ENCODE results near the gene USP32.
A peak's percentile ranks its signal among the peaks of the same experiment; 100 is the strongest.
"Not testable (repeated sequence)": the region's sequence is repeated elsewhere in the genome, so short reads cannot be mapped to it uniquely, and the experiment has no call there.

USP32 gene

GRCh38 chr17:60252459-60252858 lies 139.5 kb downstream of the USP32 start:
- peaks cover 5 to 6% of the 10 kb centered on the region in 2 donors for H3K9me3 Mint-ChIP-seq
- H3K4me1 Mint-ChIP-seq: no peaks in the 10 kb centered on the region
- no peak overlapping the region for H3K27ac Mint-ChIP-seq
- H3K27me3 Mint-ChIP-seq: no peaks in the 10 kb centered on the region
- no peak for ATAC-seq (replicated peaks)
- DNase-seq: no peak
- H3K4me3 Mint-ChIP-seq: no peak overlapping the region
- H3K36me3 Mint-ChIP-seq: peaks cover 30 to 46% of the 10 kb centered on the region in 2 donors

- Mint-ChIP-seq H3K27me3 (no peaks in the 10 kb centered on the region), H3K36me3 (peaks cover 32 to 38% of the 10 kb centered on the region in 2 donors), H3K4me3 (no peak overlapping the region), H3K9me3 (peaks cover 5 to 6% of the 10 kb centered on the region in 2 donors), H3K4me1 (no peaks in the 10 kb centered on the region), H3K27ac (no peak overlapping the region)
- ATAC-seq (replicated peaks): no peak
- no peak for DNase-seq
Measured at GRCh38 chr17:60249290-60249826, 142.6 kb downstream of the USP32 start.

GRCh38 chr17:60248618-60249289 lies 143.2 kb downstream of the USP32 start:
- DNase-seq (no peak), ATAC-seq (replicated peaks) (no peak)
- Mint-ChIP-seq H3K27me3 (no peaks in the 10 kb centered on the region), H3K4me1 (no peaks in the 10 kb centered on the region), H3K27ac (no peak overlapping the region), H3K36me3 (peaks cover 32 to 38% of the 10 kb centered on the region in 2 donors), H3K4me3 (no peak overlapping the region), H3K9me3 (peaks cover 5 to 6% of the 10 kb centered on the region in 2 donors)

- Mint-ChIP-seq H3K9me3 (peaks cover 5 to 6% of the 10 kb centered on the region in 2 donors), H3K4me3 (no peak overlapping the region), H3K4me1 (no peaks in the 10 kb centered on the region), H3K36me3 (peaks cover 32 to 38% of the 10 kb centered on the region in 2 donors), H3K27me3 (no peaks in the 10 kb centered on the region), H3K27ac (peak overlapping the region; percentile 59)
- ATAC-seq (replicated peaks) (no peak), DNase-seq (no peak)
Measured at GRCh38 chr17:60247836-60248461, 144.0 kb downstream of the USP32 start.

GRCh38 chr17:60244656-60245055 lies 147.3 kb downstream of the USP32 start:
- H3K36me3 Mint-ChIP-seq: peaks cover 36 to 51% of the 10 kb centered on the region in 2 donors
- no peak overlapping the region for H3K4me3 Mint-ChIP-seq
- ATAC-seq (replicated peaks) (no peak), DNase-seq (no peak)
- H3K27ac Mint-ChIP-seq: no peak overlapping the region
- no peaks in the 10 kb centered on the region for H3K27me3 Mint-ChIP-seq
- H3K9me3 Mint-ChIP-seq: peaks cover 8 to 9% of the 10 kb centered on the region in 2 donors
- no peaks in the 10 kb centered on the region for H3K4me1 Mint-ChIP-seq

- DNase-seq (no peak), ATAC-seq (replicated peaks) (no peak)
- H3K9me3 Mint-ChIP-seq: peaks cover 5 to 8% of the 10 kb centered on the region in 2 donors
- H3K36me3 Mint-ChIP-seq: peaks cover 22 to 29% of the 10 kb centered on the region in 2 donors
- no peak overlapping the region for H3K4me3 Mint-ChIP-seq
- H3K27me3 Mint-ChIP-seq: no peaks in the 10 kb centered on the region
- H3K27ac Mint-ChIP-seq: no peak overlapping the region
- H3K4me1 Mint-ChIP-seq: peaks cover 3 to 7% of the 10 kb centered on the region in 2 donors
Measured at GRCh38 chr17:60240290-60240689, 151.6 kb downstream of the USP32 start.

- Mint-ChIP-seq H3K4me3 (no peak overlapping the region), H3K4me1 (no peaks in the 10 kb centered on the region), H3K36me3 (peaks cover 11 to 12% of the 10 kb centered on the region in 2 donors), H3K27me3 (no peaks in the 10 kb centered on the region), H3K9me3 (no peaks in the 10 kb centered on the region), H3K27ac (no peak overlapping the region)
- no peak for DNase-seq
- no peak for ATAC-seq (replicated peaks)
Measured at GRCh38 chr17:60231691-60232090, 160.2 kb downstream of the USP32 start.

GRCh38 chr17:60231234-60231633 lies 160.7 kb downstream of the USP32 start:
- peaks cover 11 to 12% of the 10 kb centered on the region in 2 donors for H3K36me3 Mint-ChIP-seq

GRCh38 chr17:60230358-60230757 lies 161.6 kb downstream of the USP32 start:
- H3K9me3 Mint-ChIP-seq: no peaks in the 10 kb centered on the region

More at GRCh38 chr17:60231234-60231633, 160.7 kb downstream of the USP32 start:
- no peaks in the 10 kb centered on the region for H3K4me1 Mint-ChIP-seq
- H3K4me3 Mint-ChIP-seq: no peak overlapping the region
- ATAC-seq (replicated peaks) (no peak), DNase-seq (no peak)
- no peaks in the 10 kb centered on the region for H3K9me3 Mint-ChIP-seq
- no peak overlapping the region for H3K27ac Mint-ChIP-seq
- no peaks in the 10 kb centered on the region for H3K27me3 Mint-ChIP-seq

GRCh38 chr17:60229188-60229802 lies 162.6 kb downstream of the USP32 start:
- no peak for DNase-seq
- H3K36me3 Mint-ChIP-seq: peaks cover 3 to 5% of the 10 kb centered on the region in 2 donors
- no peaks in the 10 kb centered on the region for H3K4me1 Mint-ChIP-seq
- no peak for ATAC-seq (replicated peaks)
- H3K4me3 Mint-ChIP-seq: no peak overlapping the region
- H3K27ac Mint-ChIP-seq: no peak overlapping the region
- no peaks in the 10 kb centered on the region for H3K27me3 Mint-ChIP-seq
- no peaks in the 10 kb centered on the region for H3K9me3 Mint-ChIP-seq

More at GRCh38 chr17:60230358-60230757, 161.6 kb downstream of the USP32 start:
- Mint-ChIP-seq H3K27ac (no peak overlapping the region), H3K4me1 (no peaks in the 10 kb centered on the region), H3K4me3 (no peak overlapping the region), H3K27me3 (no peaks in the 10 kb centered on the region), H3K36me3 (peaks cover 6 to 11% of the 10 kb centered on the region in 2 donors)
- ATAC-seq (replicated peaks): no peak
- DNase-seq: no peak

GRCh38 chr17:60227276-60227675 lies 164.7 kb downstream of the USP32 start:
- H3K36me3 Mint-ChIP-seq; DNase-seq; ATAC-seq (replicated peaks); H3K4me3 Mint-ChIP-seq; H3K4me1 Mint-ChIP-seq; H3K9me3 Mint-ChIP-seq; H3K27ac Mint-ChIP-seq; H3K27me3 Mint-ChIP-seq: not testable (repeated sequence)

GRCh38 chr17:60224064-60224463 lies 167.9 kb downstream of the USP32 start:
- ATAC-seq (replicated peaks) (no peak), DNase-seq (no peak)
- H3K4me1 Mint-ChIP-seq: no peaks in the 10 kb centered on the region
- no peak overlapping the region for H3K27ac Mint-ChIP-seq
- peaks cover 9 to 13% of the 10 kb centered on the region in 2 donors for H3K36me3 Mint-ChIP-seq
- H3K4me3 Mint-ChIP-seq: no peak overlapping the region
- no peaks in the 10 kb centered on the region for H3K9me3 Mint-ChIP-seq
- H3K27me3 Mint-ChIP-seq: no peaks in the 10 kb centered on the region

GRCh38 chr17:60223456-60223855 lies 168.5 kb downstream of the USP32 start:
- H3K27me3 Mint-ChIP-seq: no peaks in the 10 kb centered on the region
- no peak overlapping the region for H3K27ac Mint-ChIP-seq
- no peaks in the 10 kb centered on the region for H3K4me1 Mint-ChIP-seq
- peaks cover 9 to 16% of the 10 kb centered on the region in 2 donors for H3K36me3 Mint-ChIP-seq
- ATAC-seq (replicated peaks) (no peak), DNase-seq (no peak)
- H3K4me3 Mint-ChIP-seq: no peak overlapping the region
- no peaks in the 10 kb centered on the region for H3K9me3 Mint-ChIP-seq

GRCh38 chr17:60218774-60219173 lies 173.2 kb downstream of the USP32 start:
- peaks cover 12% of the 10 kb centered on the region in 2 donors for H3K36me3 Mint-ChIP-seq
- not testable (repeated sequence) for H3K9me3 Mint-ChIP-seq; H3K4me1 Mint-ChIP-seq; H3K27me3 Mint-ChIP-seq; ATAC-seq (replicated peaks); H3K27ac Mint-ChIP-seq; DNase-seq; H3K4me3 Mint-ChIP-seq

Data from stimulated activated naive B cell treated with anti-CD40 and anti-IgM and Interleukin-4, amounts not matched to agents 10 μg/mL and 1 μg/mL and 100 μg/mL, for 72 hours (primary cell).